GM12878 (cell line): ENCODE data around the gene KRAS. TPM values are rescaled to one million over a fixed set of nuclear protein-coding genes. Genes with fewer than 3 reads are reported as not detected.

Experiments used
- ATAC-seq: fragments of 200-7000 bp; cut with Tn5 transposase; 3 replicates; pipeline ENCODE4 v1.9.1; 2020; ENCODE audit warnings: mild to moderate bottlenecking, moderate library complexity
- BruUV-seq: library from RNA; stranded (reverse); fragments of 400-500 nt; replicated peaks from 2 replicates; lab custom pipeline; 2021; lab: Mats Ljungman, UMichigan
- CTCF ChIA-PET: fragments of 300-600 bp; sonication (Branson Sonifier 250); formaldehyde crosslinking; extraction: SDS; loops from one replicate; lab custom pipeline; 2021; ENCODE audit warnings: inconsistent platforms; lab: Yijun Ruan, JAX
- POLR2A ChIA-PET: fragments of 350-600 bp; formaldehyde crosslinking; extraction: SDS; loops from one replicate; lab custom pipeline; 2021; ENCODE audit warnings: inconsistent platforms; lab: Charles Lee
- RAD21 ChIA-PET: fragments of 300-600 bp; sonication (Branson Sonifier 250); formaldehyde crosslinking; loops from one replicate; lab custom pipeline; 2023; ENCODE audit warnings: antibody characterized with exemption; ENCODE audit not compliant: unreplicated experiment; lab: Charles Lee
- SMC1A ChIA-PET: fragments of 300-600 bp; sonication (Branson Sonifier 250); formaldehyde crosslinking; loops from one replicate; lab custom pipeline; 2023; ENCODE audit not compliant: unreplicated experiment, uncharacterized antibody; lab: Charles Lee
- DNase-seq: peaks from one replicate; pipeline ENCODE4 v3.0.0-alpha.2; 2011; ENCODE audit warnings: low read depth, low spot score
- FAIRE-seq: peaks from 3 replicates; lab custom pipeline; 2011; peaks lifted over from hg19 to GRCh38; lab: Jason Lieb, UNC
- H2AFZ ChIP-seq: 2 replicates; pipeline ENCODE4 v1.6.0; 2011; ENCODE audit warnings: low read depth, low read length, control low read depth; ENCODE audit not compliant: control insufficient read depth
- H3K27ac ChIP-seq: 2 replicates; pipeline ENCODE4 v1.5.1; 2011; ENCODE audit warnings: control low read depth; ENCODE audit not compliant: control insufficient read depth, insufficient read depth
- H3K27me3 ChIP-seq, 2 experiments: replicated peaks in 1 of 2; 2 replicates each; pipeline versions ENCODE4 v1.6.0 to v1.6.1; 2011; ENCODE audit warnings: low read length in 1 of 2; ENCODE audit not compliant: control insufficient read depth in 2 of 2, insufficient read depth in 2 of 2
- H3K36me3 ChIP-seq, 2 experiments: 2 replicates each; pipeline ENCODE4 v1.5.1; 2011; ENCODE audit warnings: low read length in 1 of 2; ENCODE audit not compliant: control insufficient read depth in 2 of 2, insufficient read depth in 2 of 2
- H3K4me1 ChIP-seq: 2 replicates; pipeline ENCODE4 v1.6.1; 2011; ENCODE audit warnings: mild to moderate bottlenecking, low read length, moderate library complexity, mixed read lengths; ENCODE audit not compliant: control insufficient read depth, insufficient read depth
- H3K4me2 ChIP-seq: 2 replicates; pipeline ENCODE4 v1.6.0; 2011; ENCODE audit warnings: control low read depth; ENCODE audit not compliant: control insufficient read depth, insufficient read depth
- H3K4me3 ChIP-seq: fragments of 200-600 bp; sonication (generic); 2 replicates; pipeline ENCODE4 v1.5.1; 2016
- H3K79me2 ChIP-seq: 2 replicates; pipeline ENCODE4 v1.6.0; 2011; ENCODE audit warnings: low read length; ENCODE audit not compliant: control insufficient read depth, insufficient read depth
- H3K9ac ChIP-seq: 2 replicates; pipeline ENCODE4 v1.8.0; 2011; ENCODE audit warnings: low read length, control low read depth, mixed read lengths; ENCODE audit not compliant: control insufficient read depth, insufficient read depth
- H3K9me3 ChIP-seq: replicated peaks from 3 replicates; pipeline ENCODE4 v1.5.1; 2011; ENCODE audit warnings: mild to moderate bottlenecking, low read length; ENCODE audit not compliant: control insufficient read depth, insufficient read depth
- H4K20me1 ChIP-seq: 2 replicates; pipeline ENCODE4 v1.6.0; 2011; ENCODE audit not compliant: control insufficient read depth, insufficient read depth
- BCL11A ChIP-seq: IDR thresholded peaks from 2 replicates; pipeline ENCODE4 v1.6.1; 2011; ENCODE audit warnings: low read depth, low read length
- BMI1 ChIP-seq: fragments of 450-650 bp; IDR thresholded peaks from 2 replicates; pipeline ENCODE4 v1.6.1; 2016; ENCODE audit warnings: mild to moderate bottlenecking, moderate library complexity, borderline replicate concordance
- CHD2 ChIP-seq: IDR thresholded peaks from 2 replicates; pipeline ENCODE4 v1.6.1; 2011; ENCODE audit warnings: low read depth, low read length, improper control_type of control experiment, borderline replicate concordance
- CREB1 ChIP-seq: IDR thresholded peaks from 2 replicates; pipeline ENCODE4 v1.6.1; 2012; ENCODE audit warnings: low read depth, mild to moderate bottlenecking, inconsistent platforms
- E2F8 ChIP-seq: fragments of 450-650 bp; IDR thresholded peaks from 2 replicates; pipeline ENCODE4 v1.6.1; 2018; ENCODE audit warnings: mild to moderate bottlenecking, low read depth, moderate library complexity; ENCODE audit not compliant: partially characterized antibody
- E4F1 ChIP-seq: fragments of 450-650 bp; IDR thresholded peaks from 2 replicates; pipeline ENCODE4 v1.6.1; 2018; ENCODE audit warnings: borderline replicate concordance, mild to moderate bottlenecking; ENCODE audit not compliant: partially characterized antibody
- EGR1 ChIP-seq, 2 experiments: IDR thresholded peaks; 1 replicate in 1 of 2; 2 replicates in 1 of 2; pipeline ENCODE4 v1.6.1; 2011 to 2012; ENCODE audit warnings: low read depth in 2 of 2, low read length in 2 of 2, borderline replicate concordance in 1 of 2, mild to moderate bottlenecking in 1 of 2, moderate library complexity in 1 of 2
- IKZF2 ChIP-seq, 2 experiments: fragments of 450-650 bp; IDR thresholded peaks; 2 replicates each; pipeline ENCODE4 v1.6.1; 2017; ENCODE audit warnings: mild to moderate bottlenecking in 2 of 2, moderate library complexity in 2 of 2
- POU2F2 ChIP-seq: IDR thresholded peaks from 3 replicates; pipeline ENCODE4 v1.6.1; 2011; ENCODE audit warnings: low read depth, mild to moderate bottlenecking, low read length, borderline replicate concordance
- RAD51 ChIP-seq: fragments of 450-650 bp; IDR thresholded peaks from 2 replicates; pipeline ENCODE4 v1.6.1; 2016; ENCODE audit warnings: moderate library complexity, mild to moderate bottlenecking, inconsistent platforms
- RUNX3 ChIP-seq: IDR thresholded peaks from 2 replicates; pipeline ENCODE4 v1.6.1; 2012; ENCODE audit warnings: low read length, inconsistent platforms
- STAT1 ChIP-seq: fragments of 450-650 bp; conservative IDR thresholded peaks from 2 replicates; pipeline ENCODE4 v1.6.1; 2014; ENCODE audit warnings: antibody characterized with exemption, mild to moderate bottlenecking
- TCF7 ChIP-seq: IDR thresholded peaks from 2 replicates; pipeline ENCODE4 v1.6.1; 2014; ENCODE audit warnings: antibody characterized with exemption, borderline replicate concordance
- ZZZ3 ChIP-seq: IDR thresholded peaks from 2 replicates; pipeline ENCODE4 v1.6.1; 2011; ENCODE audit warnings: low read depth; ENCODE audit not compliant: control insufficient read depth, insufficient read length
- WGBS: methylation state at CpG from one replicate; pipeline ENCODE4 v1.1.6; 2016; ENCODE audit warnings: low lambda C conversion rate; ENCODE audit not compliant: insufficient replicate concordance, insufficient coverage; ENCODE audit errors: missing lambda C conversion rate; 5-methylcytosine and 5-hydroxymethylcytosine counted together
- in situ Hi-C: fragments of 300-500 bp; cut with MboI; formaldehyde crosslinking; loops from 9 replicates; pipeline ENCODE4 v1.14.3; 2018; ENCODE audit warnings: mixed read lengths
- intact Hi-C: fragments of 100-400 bp; cut with micrococcal nuclease; formaldehyde crosslinking; loops from one replicate; pipeline ENCODE4 v1.14.2; 2022; ENCODE audit not compliant: unreplicated experiment
- polyA plus RNA-seq, 11 experiments: library from polyadenylated mRNA; depleted of rRNA in 4 of 11; unstranded in 6 of 11; stranded (reverse) in 5 of 11; fragments of >200 nt; fragmentation: Nextera tagmentation in 4 of 11; fragmentation: Illumina TruSeq in 1 of 11; extraction: Ambion mirVana in 4 of 11; extraction: Trizol in 1 of 11; gene quantifications; 1 replicate in 1 of 11; 2 replicates in 10 of 11; pipeline versions ENCODE4 v1.2.1 to v1.2.3, GENCODE V29; 2011 to 2016; ENCODE audit warnings: inconsistent platforms in 2 of 11, missing spikeins in 2 of 11, low read depth in 1 of 11
- total RNA-seq, 4 experiments: library from RNA; depleted of rRNA in 3 of 4; stranded (reverse); fragments of >200 nt in 3 of 4; fragmentation: Illumina TruSeq in 1 of 4; extraction: Trizol in 1 of 4; gene quantifications; 2 replicates each; pipeline versions ENCODE4 v1.2.1 to v1.2.3, GENCODE V29; 2013 to 2021
- TF ChIP-seq, protein P1 (sequence below): IDR thresholded peaks from 2 replicates; pipeline ENCODE4 v1.6.1; 2012; ENCODE audit warnings: mild to moderate bottlenecking, low read depth, low read length

KRAS gene
- total and polyA plus RNA-seq, 10 of the 15 experiments (the other 5 are each of a cell fraction or from before 2014, with no cell fraction given) = 3.1 to 23.8 (median 8.0) TPM

DNA sequence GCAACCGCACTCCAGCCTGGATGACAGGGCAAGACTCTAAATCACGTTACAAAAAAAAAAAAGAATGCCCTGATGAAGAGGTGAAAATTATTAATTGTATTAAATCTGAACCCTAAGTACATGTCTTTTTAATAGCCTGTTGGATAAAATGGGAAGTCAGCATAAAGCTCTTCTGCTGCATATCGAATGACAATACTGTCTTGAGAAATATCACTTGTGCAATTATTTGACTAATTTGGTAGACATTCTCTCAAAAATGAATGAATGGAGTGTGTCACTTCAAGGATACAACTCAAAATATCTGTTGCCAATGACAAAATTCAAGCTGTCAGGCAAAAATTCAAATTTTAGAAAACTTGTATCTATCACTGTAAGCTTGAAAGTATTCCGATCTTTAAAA is 94.7 kb downstream of the KRAS start:
- no peaks in the 10 kb centered on the region for H3K27me3 ChIP-seq
- no peaks in the 10 kb centered on the region for H3K36me3 ChIP-seq
- DNase-seq (no peak), FAIRE-seq (no peak), ATAC-seq (no peak)
- peak overlapping the region; percentile 46; the same call in 1 of the 2 replicates for H3K27ac ChIP-seq
- CTCF ChIA-PET = interaction anchor here (0.6 to 5.9 kb wide), 7 partner anchors 25 to 304 kb away, joined by 4 to 56 read pairs (median 8); partner anchors contain the start of genes DNAI7 and ETFRF1
- H3K4me2 ChIP-seq = no peak overlapping the region
- BruUV-seq = no TSS peak
- WGBS = 83% methylated on average over 4 of the region's 4 CpGs
- H2AFZ ChIP-seq = no peak overlapping the region
- RAD21 ChIA-PET = interaction anchor here (1.7 to 2.9 kb wide), 3 partner anchors 39 to 164 kb away, joined by 3 to 25 read pairs (median 8); partner anchors contain the start of genes DNAI7 and ETFRF1
- POLR2A ChIA-PET = no interaction called here
- no peak overlapping the region for H3K9ac ChIP-seq
- peaks cover 17% of the 10 kb centered on the region for H3K4me1 ChIP-seq
- H3K79me2 ChIP-seq = no peaks in the 10 kb centered on the region
- H3K9me3 ChIP-seq = no peaks in the 10 kb centered on the region; the same call in 1 of the 3 replicates
- in situ Hi-C loops (no loop called here), intact Hi-C loops (no loop called here)
- H4K20me1 ChIP-seq = no peaks in the 10 kb centered on the region
- SMC1A ChIA-PET = interaction anchor here (0.6 to 4.5 kb wide), 9 partner anchors 20 to 451 kb away, joined by 3 to 31 read pairs (median 3); a partner anchor contains a TSS
- no peak overlapping the region for H3K4me3 ChIP-seq
- TF ChIP-seq BCL11A (no peak), CHD2 (no peak), RAD51 (no peak), EGR1 (IDR thresholded peaks at IDR 0.05; ENCODE audit: borderline replicate concordance in 1 of 2, low read depth in 2 of 2, low read length in 2 of 2) (no peak), TCF7 (no peak), BMI1 (no peak), ZZZ3 (no peak), IKZF2 (IDR thresholded peaks at IDR 0.05) (no peak), CREB1 (no peak), RUNX3 (no peak), E2F8 (no peak), E4F1 (no peak), STAT1 (no peak), POU2F2 (no peak)
- TF ChIP-seq, protein P1, sequence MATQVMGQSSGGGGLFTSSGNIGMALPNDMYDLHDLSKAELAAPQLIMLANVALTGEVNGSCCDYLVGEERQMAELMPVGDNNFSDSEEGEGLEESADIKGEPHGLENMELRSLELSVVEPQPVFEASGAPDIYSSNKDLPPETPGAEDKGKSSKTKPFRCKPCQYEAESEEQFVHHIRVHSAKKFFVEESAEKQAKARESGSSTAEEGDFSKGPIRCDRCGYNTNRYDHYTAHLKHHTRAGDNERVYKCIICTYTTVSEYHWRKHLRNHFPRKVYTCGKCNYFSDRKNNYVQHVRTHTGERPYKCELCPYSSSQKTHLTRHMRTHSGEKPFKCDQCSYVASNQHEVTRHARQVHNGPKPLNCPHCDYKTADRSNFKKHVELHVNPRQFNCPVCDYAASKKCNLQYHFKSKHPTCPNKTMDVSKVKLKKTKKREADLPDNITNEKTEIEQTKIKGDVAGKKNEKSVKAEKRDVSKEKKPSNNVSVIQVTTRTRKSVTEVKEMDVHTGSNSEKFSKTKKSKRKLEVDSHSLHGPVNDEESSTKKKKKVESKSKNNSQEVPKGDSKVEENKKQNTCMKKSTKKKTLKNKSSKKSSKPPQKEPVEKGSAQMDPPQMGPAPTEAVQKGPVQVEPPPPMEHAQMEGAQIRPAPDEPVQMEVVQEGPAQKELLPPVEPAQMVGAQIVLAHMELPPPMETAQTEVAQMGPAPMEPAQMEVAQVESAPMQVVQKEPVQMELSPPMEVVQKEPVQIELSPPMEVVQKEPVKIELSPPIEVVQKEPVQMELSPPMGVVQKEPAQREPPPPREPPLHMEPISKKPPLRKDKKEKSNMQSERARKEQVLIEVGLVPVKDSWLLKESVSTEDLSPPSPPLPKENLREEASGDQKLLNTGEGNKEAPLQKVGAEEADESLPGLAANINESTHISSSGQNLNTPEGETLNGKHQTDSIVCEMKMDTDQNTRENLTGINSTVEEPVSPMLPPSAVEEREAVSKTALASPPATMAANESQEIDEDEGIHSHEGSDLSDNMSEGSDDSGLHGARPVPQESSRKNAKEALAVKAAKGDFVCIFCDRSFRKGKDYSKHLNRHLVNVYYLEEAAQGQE = no peak
